CD4-positive, alpha-beta T cell treated with Interleukin-4 for 4 hours (primary cell): ENCODE measurements around the gene GNGT1.

Experiments
- DNase-seq: peaks from one replicate; pipeline ENCODE4 v3.0.0-alpha.2; 2020

GNGT1 gene

DNA sequence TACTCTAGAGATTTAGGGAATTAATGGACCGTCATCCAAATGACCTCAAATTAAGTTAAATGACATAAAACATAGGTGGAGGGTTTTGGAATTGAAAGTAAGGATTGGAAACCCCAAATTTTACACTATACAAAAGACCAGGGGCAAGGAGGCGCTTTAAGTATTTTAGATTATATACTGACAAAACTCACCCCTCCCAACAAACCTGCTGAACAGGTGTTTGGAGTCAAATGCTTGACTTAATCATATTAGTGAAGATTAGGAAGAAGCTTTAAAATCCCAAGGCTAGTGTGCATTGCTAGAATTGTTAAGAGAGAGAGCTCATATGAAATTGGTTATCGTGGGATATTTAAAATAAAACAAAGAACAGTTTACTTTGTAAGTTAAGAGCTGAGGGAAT lies at the start of gene GNGT1:
TSS of gene GNGT1 (plus strand) at position 301 of the 400 bp plus-strand sequence. CDS start 180 bp downstream, outside the sequence.
- no peak for DNase-seq

DNA sequence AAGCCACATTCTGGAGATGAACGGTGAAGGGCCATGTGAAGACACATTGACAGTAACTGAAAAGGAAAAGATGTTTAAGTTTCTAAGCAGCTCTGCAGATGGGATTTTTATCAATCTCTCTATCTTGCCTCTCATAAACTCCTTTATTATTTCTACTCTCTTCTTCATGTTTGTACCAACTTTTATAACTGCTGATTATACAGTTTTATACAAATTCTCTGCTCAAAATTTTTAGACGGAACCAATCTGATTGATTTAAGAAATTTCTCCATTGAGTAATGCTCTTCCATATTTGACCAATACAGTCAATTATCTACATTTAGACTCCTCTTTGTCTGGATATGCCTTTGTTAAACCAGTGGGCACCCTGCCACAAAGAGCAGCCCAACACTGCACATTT lies 47.5 kb upstream of the GNGT1 start:
- no peak for DNase-seq

DNA sequence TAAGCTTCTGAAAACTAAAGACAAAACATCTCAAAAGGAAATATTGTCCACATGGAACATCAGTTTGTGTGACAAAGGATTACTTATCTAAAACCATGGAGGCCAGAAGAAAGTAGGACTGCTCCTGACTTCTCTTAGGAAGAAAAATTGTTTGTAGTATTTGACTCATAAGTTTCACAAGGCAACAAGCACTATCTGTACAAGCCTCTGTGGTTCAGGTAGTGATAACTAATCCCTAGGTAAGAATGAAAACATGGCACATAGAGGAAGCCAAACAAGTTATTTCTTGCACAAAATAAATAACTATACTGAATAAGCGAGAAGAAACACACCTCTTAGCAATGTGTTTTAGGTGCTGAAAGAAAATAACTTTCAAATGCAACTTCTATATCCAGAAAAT lies 46.1 kb upstream of the GNGT1 start:
- no peak for DNase-seq

DNA sequence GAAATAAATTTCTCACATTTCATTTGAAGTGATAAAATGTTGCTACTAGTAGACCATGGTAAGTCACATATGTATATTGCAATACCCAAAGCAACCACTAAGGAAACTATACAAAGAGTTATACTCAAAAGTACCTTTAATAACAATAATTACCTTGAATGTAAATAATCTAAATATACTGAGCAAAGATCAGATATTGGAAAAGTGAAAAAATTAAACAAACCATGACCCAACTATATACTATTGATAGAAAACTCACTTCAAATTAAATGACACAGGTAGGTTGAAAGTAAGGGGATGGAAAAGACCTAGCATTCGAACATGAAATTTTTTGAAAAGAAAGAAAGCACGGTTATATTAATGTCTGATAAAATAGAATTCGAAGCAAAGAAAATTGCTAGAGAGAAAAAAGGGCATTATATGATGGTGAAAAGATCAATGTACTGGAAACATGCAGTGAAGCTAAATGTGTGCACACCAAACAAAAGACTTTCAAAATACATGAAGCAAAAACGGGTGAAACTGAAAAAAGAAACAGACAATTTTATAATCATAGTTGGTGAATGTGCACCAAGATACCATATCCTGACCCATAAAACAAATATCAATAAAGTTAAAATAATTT lies 44.9 kb upstream of the GNGT1 start:
- DNase-seq: no peak

DNA sequence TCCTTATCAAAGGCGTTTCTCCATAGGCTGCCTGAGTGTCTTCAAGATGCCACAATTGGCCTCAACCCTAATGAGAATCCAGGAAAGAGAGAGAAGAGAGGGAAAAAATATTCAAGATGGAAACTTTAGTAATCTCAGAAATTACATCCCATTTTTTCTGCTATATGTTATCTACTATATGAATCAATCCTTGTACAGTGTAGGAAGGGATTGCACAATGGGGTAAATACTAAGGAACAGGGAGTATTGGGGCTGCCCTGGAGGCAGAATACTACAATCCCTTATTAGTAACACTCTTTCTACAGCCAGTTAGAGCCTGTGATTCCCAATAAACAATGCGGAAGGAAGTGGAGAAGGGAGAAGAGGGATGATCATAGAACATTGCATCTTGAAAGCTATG lies 43.7 kb upstream of the GNGT1 start:
- DNase-seq: no peak

DNA sequence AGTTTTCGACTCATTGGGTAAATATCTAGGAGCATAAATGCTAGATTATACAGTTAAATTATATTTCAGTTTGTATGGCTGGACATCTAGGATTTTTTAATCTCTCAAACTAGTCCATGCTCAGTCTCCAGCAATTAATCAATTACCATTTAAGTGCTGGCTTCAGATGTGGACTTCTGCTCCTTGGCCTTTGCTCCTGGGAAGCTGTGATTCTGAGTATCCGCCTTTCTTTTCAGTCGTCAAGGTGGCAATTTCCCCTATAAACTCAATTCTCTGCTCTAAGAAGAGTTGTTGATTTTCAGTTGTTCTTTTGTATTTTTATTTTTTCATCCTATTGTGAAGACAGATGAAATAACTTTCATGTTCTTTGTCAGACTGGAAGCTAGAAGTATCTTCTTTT lies 39.5 kb upstream of the GNGT1 start:
- no peak for DNase-seq

DNA sequence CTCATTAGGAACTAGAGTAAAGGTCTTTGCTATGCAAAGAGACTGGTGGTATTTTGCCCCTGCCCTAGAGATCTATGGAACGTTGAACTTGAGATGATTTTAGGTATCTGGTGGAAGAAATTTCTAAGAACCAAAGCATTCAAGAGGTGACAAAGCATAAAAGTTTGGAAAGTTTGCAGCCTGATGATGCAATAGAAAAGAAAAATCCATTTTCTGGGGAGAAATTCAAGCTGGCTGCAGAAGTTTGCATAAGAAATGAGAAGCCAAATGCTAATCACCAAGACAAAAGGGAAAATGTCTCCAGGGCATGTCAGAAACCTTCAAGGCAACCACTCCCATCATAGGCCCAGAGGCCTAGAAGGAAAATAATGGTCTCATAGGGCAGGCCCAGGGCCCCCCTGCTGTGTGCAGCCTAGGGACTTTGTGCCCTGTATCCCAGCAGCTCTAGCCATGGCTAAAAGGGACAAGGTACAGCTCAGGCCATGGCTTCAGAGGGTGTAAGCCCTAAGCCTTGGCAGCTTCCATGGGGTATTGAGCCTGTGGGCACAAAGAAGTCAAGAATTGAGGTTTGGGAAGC lies 32.3 kb upstream of the GNGT1 start:
- DNase-seq: no peak

DNA sequence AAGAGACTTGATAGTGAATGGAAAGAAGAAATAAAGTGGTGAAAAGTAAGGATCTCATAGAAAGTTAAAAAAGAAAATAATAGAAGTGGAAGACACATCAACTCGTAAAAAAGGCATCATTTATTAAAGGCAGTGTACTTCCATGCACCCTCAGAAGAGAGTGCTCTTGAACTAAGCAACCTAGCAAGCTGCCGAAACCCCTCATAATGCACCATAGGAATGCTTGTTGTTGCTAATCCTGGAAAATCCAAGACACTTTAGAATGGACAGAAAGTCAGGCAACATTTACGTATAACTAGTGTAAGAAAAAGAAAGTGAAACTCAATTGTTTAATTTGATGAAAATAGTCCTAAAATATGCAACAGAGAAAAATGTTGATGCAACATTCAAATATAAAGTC lies 28.6 kb upstream of the GNGT1 start:
- DNase-seq: no peak

DNA sequence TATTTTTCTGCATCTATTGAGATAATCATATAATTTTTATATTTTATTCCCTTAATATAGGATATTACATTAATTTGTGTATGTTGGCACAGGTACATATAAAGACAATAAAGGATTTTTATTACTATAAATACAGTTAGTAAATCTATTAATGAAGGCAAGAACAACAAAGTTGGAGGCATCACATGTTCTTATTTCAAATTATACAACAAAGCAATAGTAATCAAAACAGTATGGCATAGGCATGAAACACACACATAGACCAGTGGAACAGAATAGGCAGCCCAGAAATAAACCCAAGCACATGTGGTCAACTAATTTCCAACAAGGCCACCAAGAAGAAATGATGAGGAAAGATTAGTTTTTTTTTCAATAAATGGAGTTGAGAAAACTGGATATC lies 27.0 kb upstream of the GNGT1 start:
- DNase-seq: no peak

DNA sequence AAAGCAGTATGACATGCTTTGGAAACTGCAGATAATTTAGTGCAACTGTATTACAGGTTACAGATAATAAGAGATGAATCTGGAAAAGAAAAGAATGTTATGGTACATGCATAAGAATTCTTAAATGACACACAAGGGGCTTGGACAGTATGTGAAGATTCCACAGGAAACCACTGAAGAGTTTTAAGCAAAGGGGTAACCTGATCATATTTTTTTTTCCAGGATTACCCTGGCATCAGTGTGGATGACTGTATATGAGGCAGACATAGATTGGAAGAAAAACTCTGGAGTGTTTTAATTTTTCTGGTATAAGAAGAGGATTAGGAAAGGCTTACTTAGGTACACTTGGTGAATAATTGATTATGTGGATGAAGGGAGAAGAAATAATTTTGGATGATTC lies 23.9 kb upstream of the GNGT1 start:
- no peak for DNase-seq

DNA sequence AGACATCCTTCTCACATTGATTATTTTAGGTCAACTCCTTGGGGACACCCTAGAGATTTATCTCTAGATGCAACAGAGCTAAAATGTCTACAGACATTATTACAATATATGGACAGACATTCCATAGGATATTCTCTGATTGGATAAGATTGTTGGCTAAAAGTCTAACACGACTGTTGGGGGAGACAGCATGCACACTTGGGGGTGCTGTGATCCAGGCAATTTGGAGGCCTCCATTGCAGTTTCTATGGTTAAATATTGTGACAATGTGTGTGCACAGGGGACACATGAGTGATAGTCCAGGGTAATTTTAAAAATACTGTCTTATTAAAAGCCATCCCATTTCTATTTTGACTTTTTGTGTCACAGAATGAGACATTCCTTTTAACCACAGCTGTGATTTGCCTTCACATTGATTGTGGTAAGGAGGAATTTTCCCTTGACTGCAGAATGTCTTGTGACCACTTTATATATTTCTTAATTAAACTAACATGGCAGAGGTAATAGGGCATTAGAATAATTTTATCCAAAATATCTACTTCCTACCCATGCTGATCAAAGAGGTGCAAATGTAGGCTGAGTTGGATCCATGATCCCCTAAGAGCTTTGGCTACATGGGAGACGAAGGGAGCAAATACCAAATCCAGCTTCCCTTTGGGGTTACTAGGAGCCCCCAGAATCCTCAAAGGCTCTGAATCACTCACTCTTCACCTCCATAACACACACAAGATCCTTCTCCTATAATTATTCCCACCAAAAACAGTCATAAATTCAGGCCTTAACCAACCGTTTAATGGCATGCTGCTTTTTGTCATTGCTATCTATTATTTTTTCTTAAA lies 23.1 kb upstream of the GNGT1 start:
- DNase-seq: no peak

DNA sequence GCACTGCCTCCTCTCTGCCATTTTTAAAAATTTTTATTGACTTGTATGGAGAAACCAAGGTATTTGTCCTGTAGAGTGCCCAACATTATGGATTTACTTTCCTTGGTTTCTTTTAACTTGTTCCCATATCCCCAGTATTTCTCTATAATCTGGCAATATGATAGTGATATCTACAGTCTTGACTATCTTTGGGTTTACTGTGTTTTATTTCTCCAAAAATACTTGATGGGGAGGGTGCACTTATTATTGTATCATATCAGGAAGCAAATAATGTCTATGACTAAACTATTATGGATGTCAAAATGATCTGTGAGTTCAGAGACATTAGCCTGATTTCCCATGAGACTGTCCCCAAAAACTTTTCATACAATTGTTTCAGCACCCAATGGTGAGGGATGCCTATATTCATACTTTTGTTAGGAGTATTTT lies 22.4 kb upstream of the GNGT1 start:
- DNase-seq: no peak

DNA sequence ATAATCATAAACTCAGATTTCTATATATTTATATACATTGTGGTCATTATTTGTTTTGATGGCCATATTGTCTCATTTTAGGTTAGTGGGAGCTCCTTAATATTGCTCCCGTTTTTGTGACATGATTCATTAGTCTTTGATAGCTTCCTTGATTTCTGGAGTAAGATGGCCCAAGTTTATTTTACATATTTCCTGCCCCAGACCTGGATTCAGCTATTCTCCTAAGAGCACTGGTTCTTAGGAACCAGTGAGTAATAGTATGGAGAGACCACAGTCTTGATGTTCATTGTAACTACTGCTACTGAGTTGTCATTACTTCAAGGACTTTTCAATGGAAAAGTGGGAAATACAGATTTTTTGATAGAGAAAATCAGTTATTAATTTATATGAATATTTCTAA lies 21.8 kb upstream of the GNGT1 start:
- DNase-seq: no peak

DNA sequence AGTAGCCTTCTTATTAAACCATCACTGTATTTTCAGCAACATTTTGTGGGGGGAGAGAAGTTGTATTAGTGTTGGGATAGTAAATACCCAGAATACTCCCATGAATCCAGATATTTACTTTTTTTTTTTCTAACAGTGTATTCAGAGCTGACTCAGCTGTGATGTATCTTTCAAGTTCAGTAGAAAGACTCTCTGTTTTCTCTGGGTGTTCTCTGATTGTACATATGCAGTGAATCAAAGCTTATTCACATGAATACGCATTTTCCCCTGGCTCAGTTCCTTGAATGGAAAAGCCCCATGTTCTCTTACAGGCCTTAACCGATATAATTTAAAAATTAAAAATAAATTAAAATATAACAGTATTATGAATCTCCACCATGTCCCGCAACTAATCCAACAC lies 17.1 kb upstream of the GNGT1 start:
- DNase-seq: no peak

DNA sequence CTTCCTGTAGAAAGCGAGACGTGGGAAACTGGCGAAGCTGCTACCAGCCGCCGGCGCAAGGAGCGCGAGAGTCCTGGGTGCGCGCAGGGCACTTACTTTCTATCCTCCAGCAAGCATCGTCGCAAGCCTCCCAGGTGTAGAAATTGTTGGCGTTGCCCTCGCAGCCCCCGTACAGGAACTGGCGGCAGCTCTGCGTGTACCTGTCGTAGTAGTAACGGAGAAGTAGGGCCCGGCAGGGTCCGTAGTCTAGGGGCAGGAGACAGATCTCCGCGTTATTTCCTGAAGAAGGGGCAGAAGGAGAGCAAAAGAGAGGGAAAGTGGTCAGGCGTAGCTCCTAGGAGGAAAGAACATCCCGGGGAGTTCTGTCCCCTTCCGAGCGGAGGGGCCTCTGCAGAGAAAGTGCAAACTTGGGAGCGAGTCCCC lies 16.3 kb upstream of the GNGT1 start:
- DNase-seq: no peak

DNA sequence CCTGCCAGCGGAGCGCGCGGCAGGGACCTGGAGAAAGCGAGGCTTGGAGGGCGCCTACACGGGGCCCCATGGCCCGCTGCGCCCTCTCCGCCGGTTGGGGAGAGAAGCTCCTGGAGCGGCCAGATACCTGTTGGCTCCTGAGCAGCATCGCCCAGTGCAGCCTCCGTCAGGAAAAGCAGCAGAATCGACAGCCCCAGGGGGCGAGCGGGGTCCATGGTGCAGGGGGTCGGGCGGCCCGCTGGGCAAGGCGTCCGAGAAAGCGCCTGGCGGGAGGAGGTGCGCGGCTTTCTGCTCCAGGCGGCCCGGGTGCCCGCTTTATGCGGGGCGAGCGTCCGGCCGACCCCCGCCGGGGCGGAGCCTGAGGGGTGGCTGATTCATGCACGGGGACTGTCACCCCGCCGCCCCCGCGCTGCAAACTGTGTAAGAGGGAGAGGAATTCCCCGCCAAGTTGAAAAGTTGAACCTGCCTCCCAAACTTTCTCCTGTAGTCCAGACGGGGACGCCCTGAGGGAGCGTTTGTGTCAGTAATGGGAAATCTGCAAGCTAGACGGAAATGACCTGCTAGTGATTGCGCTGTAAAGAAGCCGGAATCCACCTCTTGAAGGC lies 15.8 kb upstream of the GNGT1 start, which contains the start of gene TFPI2:
TSS of gene TFPI2 (minus strand) at position 290 of the 605 bp plus-strand sequence. CDS start at position 215, 75 bp downstream.
- no peak for DNase-seq

DNA sequence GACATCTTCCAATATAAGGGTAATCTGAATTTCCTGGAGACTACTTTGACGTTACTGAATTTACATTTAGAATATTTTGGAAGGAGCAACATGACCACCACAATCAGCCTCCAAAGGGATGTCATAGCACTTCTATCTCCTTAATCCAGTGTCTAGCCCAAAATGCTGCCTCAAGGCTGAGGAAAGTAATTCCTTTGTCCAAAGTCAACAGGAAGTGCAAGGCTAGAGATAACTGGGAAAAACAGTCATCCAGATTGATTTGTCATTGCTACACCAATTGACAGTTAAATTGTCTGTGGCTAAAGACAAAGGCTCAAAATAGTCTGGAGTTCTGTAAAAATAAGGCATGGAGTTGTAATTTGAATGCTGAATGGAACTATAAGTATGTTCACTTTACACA lies 11.9 kb upstream of the GNGT1 start:
- DNase-seq: no peak

DNA sequence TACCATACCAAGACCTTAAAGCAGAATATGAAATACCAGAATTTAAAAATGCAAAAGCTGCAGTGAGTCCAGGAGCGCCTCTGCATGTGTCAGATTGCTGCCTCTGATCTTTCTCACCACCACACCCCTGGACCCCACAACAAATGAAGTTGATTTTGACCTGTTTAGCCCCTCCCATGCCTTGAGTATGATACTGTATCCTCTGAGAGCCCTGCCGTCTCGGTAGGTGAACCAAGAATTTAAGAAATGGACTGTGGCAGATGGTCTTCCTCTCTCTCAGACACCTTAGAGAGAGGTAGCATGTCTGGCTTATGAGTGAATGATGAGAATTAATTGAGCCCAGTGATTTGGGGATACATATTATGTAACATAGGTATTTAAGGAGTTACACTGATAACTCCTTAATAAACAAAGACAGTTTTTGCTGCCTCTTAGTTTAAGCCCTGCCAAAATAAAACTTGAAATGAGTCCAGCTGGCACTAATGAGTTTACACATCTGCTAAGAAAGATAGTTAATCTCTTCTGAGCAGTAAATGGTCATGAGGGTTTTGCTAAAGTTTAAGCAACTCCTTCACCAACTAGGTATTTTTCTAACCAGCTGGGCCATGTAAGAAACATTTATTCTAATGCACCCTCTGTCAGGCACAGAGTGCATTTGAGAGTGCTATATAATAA lies 11.3 kb upstream of the GNGT1 start:
- DNase-seq: no peak

DNA sequence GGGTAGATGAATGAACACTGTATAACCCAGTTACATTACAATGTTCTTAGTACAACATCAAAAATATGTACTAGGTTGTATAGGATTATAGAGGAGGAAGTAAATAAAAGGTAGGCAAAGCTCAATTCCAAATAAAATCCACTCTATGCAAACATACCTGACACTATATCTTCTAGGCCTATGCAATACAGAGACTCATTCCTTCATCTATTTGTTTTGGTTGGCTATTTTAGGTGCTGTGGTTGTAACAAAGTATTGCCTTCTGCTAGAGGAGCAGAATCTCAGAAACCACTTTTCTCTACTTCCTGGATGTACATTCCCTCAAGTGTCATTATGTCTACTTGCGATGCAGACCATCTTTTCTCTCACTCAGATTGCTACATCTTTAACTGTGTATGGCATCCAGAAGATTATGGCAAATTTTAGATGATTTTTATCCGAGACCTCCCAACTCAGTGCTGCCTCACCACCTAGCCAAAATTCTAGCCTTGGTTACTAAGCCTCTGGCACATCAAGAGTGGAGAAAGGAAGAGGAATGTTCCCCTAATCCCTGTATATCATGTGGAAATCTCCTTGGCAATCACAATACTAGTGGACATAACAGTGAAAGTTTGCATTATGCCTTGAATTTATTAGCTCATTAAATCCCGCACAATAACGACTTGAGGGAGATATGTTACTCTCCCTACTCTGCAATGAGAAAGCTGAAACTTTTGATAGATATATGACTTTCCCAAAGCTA lies 10.3 kb upstream of the GNGT1 start:
- DNase-seq: no peak

DNA sequence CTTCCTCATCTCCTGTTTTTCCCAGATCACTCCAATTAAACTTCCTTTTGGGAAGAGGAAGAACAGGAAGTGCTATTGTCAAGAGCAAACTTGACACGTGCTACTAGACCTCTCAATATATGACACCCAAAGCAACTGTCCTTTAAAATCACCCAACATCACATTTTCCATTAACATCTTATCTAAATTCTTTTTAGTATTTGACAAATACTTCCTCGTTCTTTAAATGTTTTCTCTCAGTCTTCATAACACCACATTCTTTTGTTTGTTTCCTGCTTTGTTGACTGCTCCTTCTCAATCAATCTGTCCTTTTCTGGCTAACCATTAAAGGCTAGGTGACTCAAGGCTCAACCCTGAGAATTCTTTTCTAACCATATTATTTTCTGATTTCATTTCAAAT lies 8.7 kb upstream of the GNGT1 start:
- DNase-seq: no peak

DNA sequence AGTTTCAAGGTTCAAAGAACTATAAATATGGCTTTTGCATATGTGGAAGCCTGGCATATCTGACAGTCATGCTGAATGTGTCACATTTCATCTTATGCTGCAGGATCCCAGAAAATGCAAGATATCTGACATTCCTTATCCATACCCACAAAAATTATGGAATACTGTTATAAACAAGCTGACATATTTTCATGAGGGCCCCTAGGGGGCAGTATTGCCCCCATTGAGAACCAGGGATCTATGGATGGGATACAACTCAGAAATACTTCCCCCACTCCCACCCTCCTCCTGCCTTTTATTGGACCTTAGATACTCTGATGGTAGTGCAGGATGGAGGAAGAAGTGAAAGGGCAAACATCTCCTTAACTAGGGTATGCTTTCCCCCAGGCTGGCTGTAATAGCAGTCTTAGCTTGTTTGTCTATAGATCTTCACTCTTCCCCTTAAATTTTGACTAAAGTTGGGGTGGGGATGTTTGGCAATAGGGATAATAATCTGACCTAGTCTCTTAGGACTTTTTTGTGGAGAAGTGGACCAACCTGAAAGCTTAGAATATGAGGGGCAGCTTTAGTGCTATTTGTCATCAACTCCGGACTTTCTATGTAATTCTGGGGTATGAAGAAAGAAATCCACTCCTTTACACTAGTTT lies 3.5 kb upstream of the GNGT1 start:
- DNase-seq: no peak
